Motor neuron (in vitro differentiated cells): ENCODE measurements around the gene TBC1D9. TPM values are rescaled to one million over a fixed set of nuclear protein-coding genes. Genes with fewer than 3 reads are reported as not detected.
"Not testable (repeated sequence)": the region's sequence is repeated elsewhere in the genome, so short reads cannot be mapped to it uniquely, and the experiment has no call there.

Source experiments
- ATAC-seq, 8 experiments: fragments of 200-7000 bp; cut with Tn5 transposase; replicated peaks in 6 of 8; 2 replicates each; pipeline ENCODE4 v1.8.0; 2021; ENCODE audit warnings: mild to moderate bottlenecking in 8 of 8, moderate library complexity in 8 of 8
- H3K27ac ChIP-seq, 2 donors: fragments of 250-450 bp; sonication (Bioruptor Pico); 2 replicates each; pipeline ENCODE4 v1.9.0; 2021; ENCODE audit warnings: antibody characterized with exemption in 2 of 2, mild to moderate bottlenecking in 2 of 2, moderate library complexity in 1 of 2
- H3K4me1 ChIP-seq, 2 donors: fragments of 250-450 bp; sonication (Bioruptor Pico); replicated peaks in 1 of 2; 2 replicates each; pipeline ENCODE4 v1.6.1; 2021; ENCODE audit warnings: antibody characterized with exemption in 2 of 2, mild to moderate bottlenecking in 2 of 2, moderate library complexity in 1 of 2
- H3K4me3 ChIP-seq, 5 donors: fragments of 250-450 bp; sonication (Bioruptor Pico); 2 replicates each; pipeline ENCODE4 v1.9.0; 2021; ENCODE audit warnings: antibody characterized with exemption in 5 of 5, mild to moderate bottlenecking in 5 of 5, moderate library complexity in 4 of 5
- WGBS, 10 experiments: fragments of 450-650 bp; shearing (Covaris generic); methylation state at CpG; one replicate each; pipeline ENCODE4 v1.0.0; 2022; 5-methylcytosine and 5-hydroxymethylcytosine counted together
- in situ Hi-C, 9 experiments: fragments of 400-800 bp; cut with MboI; loops; one replicate each; pipeline ENCODE4 v1.15.0; 2021; ENCODE audit warnings: low sequenced_read_pairs in 9 of 9, low pct_unique_long_range_greater_than_20kb in 2 of 9; ENCODE audit not compliant: unreplicated experiment in 9 of 9
- total RNA-seq, 8 experiments: library from RNA; unstranded; fragments of 300-600 nt; gene quantifications; 2 replicates each; pipeline versions ENCODE4 v1.2.3 to v1.2.4, GENCODE V29; 2022

The TBC1D9 gene
- total RNA-seq, 8 experiments from 2014 or later, result 2.8 to 63.0 (median 29.2) TPM

GRCh38 chr4:140748171-140748570, 8.0 kb downstream of the TBC1D9 start:
- ATAC-seq, result no peak
- no peak overlapping the region for H3K27ac ChIP-seq
- in situ Hi-C loops, result no loop called here
- no peak overlapping the region for H3K4me3 ChIP-seq
- 80 to 100% (median 89%) methylated on average over 1 of the region's 1 CpG; no CpG with 5 or more reads in 1 of the 10 experiments for WGBS, 10 experiments
- H3K4me1 ChIP-seq, result peaks cover 3% of the 10 kb centered on the region in 2 donors

- H3K4me1 ChIP-seq, ATAC-seq, H3K27ac ChIP-seq, H3K4me3 ChIP-seq, in situ Hi-C loops: not testable (repeated sequence)
- WGBS, 10 experiments, result 85 to 100% (median 92%) methylated on average over 1 to 7 of the region's 7 CpGs; no CpG with 5 or more reads in 1 of the 10 experiments
Observed at GRCh38 chr4:140746546-140746945, 9.6 kb downstream of the TBC1D9 start.

GRCh38 chr4:140744421-140744820, 11.8 kb downstream of the TBC1D9 start:
- H3K4me3 ChIP-seq, result no peak overlapping the region
- 80 to 89% (median 83%) methylated on average over 1 to 3 of the region's 3 CpGs; no CpG with 5 or more reads in 7 of the 10 experiments for WGBS, 10 experiments
- H3K4me1 ChIP-seq, result peaks cover 6 to 7% of the 10 kb centered on the region in 2 donors
- no peak for ATAC-seq
- no peak overlapping the region for H3K27ac ChIP-seq
- in situ Hi-C loops, result no loop called here

GRCh38 chr4:140743194-140743931, 12.8 kb downstream of the TBC1D9 start:
- in situ Hi-C loops, result no loop called here
- Histone ChIP-seq H3K4me3 (no peak overlapping the region), H3K4me1 (peaks cover 6 to 13% of the 10 kb centered on the region in 2 donors), H3K27ac (no peak overlapping the region)
- peak; percentile 52 to 86 (median 66) for ATAC-seq
- 20 to 100% (median 32%) methylated on average over 1 to 4 of the region's 4 CpGs; no CpG with 5 or more reads in 1 of the 10 experiments for WGBS, 10 experiments

- ATAC-seq, result peak in 1 of 8 experiments; percentile 29
- in situ Hi-C loops, result no loop called here
- WGBS, 10 experiments, result 60 to 100% (median 93%) methylated on average over 1 of the region's 1 CpG; no CpG with 5 or more reads in 2 of the 10 experiments
- H3K4me3 ChIP-seq, result no peak overlapping the region
- H3K27ac ChIP-seq, result no peak overlapping the region
- H3K4me1 ChIP-seq, result peaks cover 6 to 17% of the 10 kb centered on the region in 2 donors
Observed at GRCh38 chr4:140742838-140743193, 13.4 kb downstream of the TBC1D9 start.

GRCh38 chr4:140740906-140741670, 15.1 kb downstream of the TBC1D9 start:
- peak in 2 of 8 experiments; percentile 9 to 38 for ATAC-seq
- Histone ChIP-seq H3K4me1 (peaks cover 6 to 23% of the 10 kb centered on the region in 2 donors), H3K4me3 (no peak overlapping the region), H3K27ac (no peak overlapping the region)
- in situ Hi-C loops, result no loop called here
- 50 to 100% (median 91%) methylated on average over 1 to 3 of the region's 3 CpGs; no CpG with 5 or more reads in 2 of the 10 experiments for WGBS, 10 experiments

GRCh38 chr4:140740422-140740821, 15.8 kb downstream of the TBC1D9 start:
- no peak for ATAC-seq
- 83 to 100% (median 100%) methylated on average over 1 of the region's 1 CpG; no CpG with 5 or more reads in 3 of the 10 experiments for WGBS, 10 experiments
- Histone ChIP-seq H3K27ac (no peak overlapping the region), H3K4me1 (peaks cover 6 to 23% of the 10 kb centered on the region in 2 donors), H3K4me3 (no peak overlapping the region)
- in situ Hi-C loops, result no loop called here

GRCh38 chr4:140739971-140740370, 16.2 kb downstream of the TBC1D9 start:
- H3K4me1 ChIP-seq, result peaks cover 6 to 23% of the 10 kb centered on the region in 2 donors
- no peak overlapping the region for H3K27ac ChIP-seq
- no peak overlapping the region for H3K4me3 ChIP-seq
- in situ Hi-C loops, result no loop called here
- ATAC-seq, result no peak

GRCh38 chr4:140738139-140738538, 18.0 kb downstream of the TBC1D9 start:
- Histone ChIP-seq H3K4me3 (no peak overlapping the region), H3K4me1 (peaks cover 3 to 20% of the 10 kb centered on the region in 2 donors), H3K27ac (peak overlapping the region in 1 of 2 donors; percentile 61)
- in situ Hi-C loops, result no loop called here
- 0 to 83% (median 33%) methylated on average over 1 of the region's 1 CpG; no CpG with 5 or more reads in 1 of the 10 experiments for WGBS, 10 experiments
- peak in 5 of 8 experiments; percentile 28 to 75 (median 53) for ATAC-seq

GRCh38 chr4:140736669-140737343, 19.4 kb downstream of the TBC1D9 start:
- peak in 2 of 8 experiments; percentile 16 to 19 for ATAC-seq
- in situ Hi-C loops, result no loop called here
- no peak overlapping the region for H3K4me3 ChIP-seq

GRCh38 chr4:140735779-140736391, 20.3 kb downstream of the TBC1D9 start:
- Histone ChIP-seq H3K27ac (no peak overlapping the region), H3K4me1 (peaks cover 2 to 17% of the 10 kb centered on the region in 2 donors), H3K4me3 (no peak overlapping the region)
- 84 to 100% (median 89%) methylated on average over 1 to 3 of the region's 4 CpGs; no CpG with 5 or more reads in 2 of the 10 experiments for WGBS, 10 experiments
- ATAC-seq, result no peak
- in situ Hi-C loops, result no loop called here

More at GRCh38 chr4:140736669-140737343, 19.4 kb downstream of the TBC1D9 start:
- Histone ChIP-seq H3K4me1 (peaks cover 3 to 17% of the 10 kb centered on the region in 2 donors), H3K27ac (no peak overlapping the region)
- WGBS, 10 experiments, result 94 to 100% (median 100%) methylated on average over 1 to 4 of the region's 6 CpGs; no CpG with 5 or more reads in 4 of the 10 experiments

- Histone ChIP-seq H3K4me1 (peaks cover 0 to 17% of the 10 kb centered on the region in 2 donors), H3K27ac (no peak overlapping the region), H3K4me3 (no peak overlapping the region)
- in situ Hi-C loops, result no loop called here
- 80 to 100% (median 96%) methylated on average over 1 to 2 of the region's 2 CpGs; no CpG with 5 or more reads in 4 of the 10 experiments for WGBS, 10 experiments
- no peak for ATAC-seq
Observed at GRCh38 chr4:140735317-140735716, 20.9 kb downstream of the TBC1D9 start.
